Adrenal gland (tissue), 5 donors: ENCODE data around the gene ATP9A.

Experiments used
- CTCF ChIP-seq, 6 experiments: fragments of 450-650 bp in 4 of 6; fragments of 200-600 bp in 2 of 6; sonication (generic) in 1 of 6; IDR thresholded peaks; 1 replicate in 5 of 6; 2 replicates in 1 of 6; pipeline versions ENCODE4 v1.5.1 to v1.8.0; 2016 to 2021; ENCODE audit warnings: antibody characterized with exemption in 6 of 6, mild to moderate bottlenecking in 2 of 6, moderate library complexity in 1 of 6
- POLR2A ChIP-seq, 2 donors: fragments of 450-650 bp; IDR thresholded peaks; one replicate each; pipeline ENCODE4 v1.6.1; 2017; ENCODE audit warnings: antibody characterized with exemption in 2 of 2, mild to moderate bottlenecking in 2 of 2, moderate library complexity in 1 of 2
- donor health status: DM: no; HTN: no; CAD: no.

- no peak for TF ChIP-seq POLR2A (IDR thresholded peaks at IDR 0.05)
- TF ChIP-seq CTCF (IDR thresholded peaks at IDR 0.05): no peak
Observed at GRCh38 chr20:51625105-51625504, 143.1 kb downstream of the ATP9A start.
